Bronchial epithelial cell (primary cell): ENCODE measurements around the gene MGLL. TPM values are rescaled to one million over a fixed set of nuclear protein-coding genes. Genes with fewer than 3 reads are reported as not detected.
"Not testable (repeated sequence)": the region's sequence is repeated elsewhere in the genome, so short reads cannot be mapped to it uniquely, and the experiment has no call there.

Source experiments
- DNase-seq: peaks from one replicate; pipeline ENCODE4 v3.0.0-alpha.2; 2010; ENCODE audit warnings: low read depth
- FAIRE-seq: peaks from 2 replicates; lab custom pipeline; 2011; peaks lifted over from hg19 to GRCh38; lab: Jason Lieb, UNC
- H3K27me3 ChIP-seq: 2 replicates; pipeline ENCODE4 v1.5.1; 2011; ENCODE audit warnings: low read length; ENCODE audit not compliant: control insufficient read depth, insufficient read depth
- H3K36me3 ChIP-seq: 2 replicates; pipeline ENCODE4 v1.5.1; 2011; ENCODE audit warnings: low read length; ENCODE audit not compliant: control insufficient read depth, insufficient read depth
- H3K4me3 ChIP-seq: 2 replicates; pipeline ENCODE4 v1.5.1; 2011; ENCODE audit warnings: mild to moderate bottlenecking, low read depth, low read length, control low read depth
- total RNA-seq: library from RNA; depleted of rRNA; stranded (reverse); fragments of >200 nt; gene quantifications from 2 replicates; pipeline ENCODE4 v1.2.1, GENCODE V29; 2014
- TF ChIP-seq, protein P1 (sequence below): IDR thresholded peaks from 2 replicates; pipeline ENCODE4 v1.5.1; 2011; ENCODE audit warnings: mild to moderate bottlenecking, moderate library complexity, low read length, control low read depth, inconsistent platforms; ENCODE audit not compliant: insufficient read depth, severe bottlenecking

The MGLL gene
- total RNA-seq, 1 donor from 2014 or later: 25.5 TPM

DNA sequence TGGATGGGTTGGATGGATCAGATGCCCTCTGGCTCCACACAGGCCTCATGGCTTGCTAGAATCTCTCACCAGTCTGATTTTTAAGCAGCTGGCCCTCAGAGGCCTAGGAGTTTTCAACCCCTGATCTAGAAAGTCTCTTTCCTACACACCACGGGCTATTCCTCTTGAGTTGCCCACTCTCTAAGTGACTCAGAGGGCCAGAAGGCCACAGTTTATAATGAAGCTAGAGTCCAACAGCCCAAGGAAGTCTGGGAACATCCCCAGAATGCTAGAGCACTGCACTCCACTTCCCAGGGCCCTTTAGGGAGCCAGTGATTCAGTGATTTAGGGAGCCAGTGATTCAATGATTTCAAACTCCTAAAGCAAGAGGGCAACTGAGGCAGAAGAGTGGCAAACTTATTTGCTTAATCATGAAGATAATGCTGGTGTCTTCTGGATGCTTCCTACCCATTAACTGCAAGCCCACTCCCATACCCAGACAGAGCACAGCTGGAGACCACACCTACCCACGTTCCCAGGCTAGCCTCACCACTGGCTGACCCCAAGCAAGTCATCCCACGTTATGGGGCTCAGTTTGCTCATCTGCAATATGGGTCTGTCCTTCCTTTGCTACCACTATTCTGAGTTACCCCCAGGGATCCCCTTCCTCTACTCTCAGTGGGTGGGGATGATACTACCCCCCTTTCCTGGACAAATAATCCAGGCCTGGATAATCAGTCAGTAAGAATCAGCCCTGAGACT lies 112.8 kb downstream of the MGLL start:
- no peaks in the 10 kb centered on the region for H3K27me3 ChIP-seq
- DNase-seq (no peak), FAIRE-seq (no peak)
- no peak overlapping the region for H3K4me3 ChIP-seq
- TF ChIP-seq, protein P1, sequence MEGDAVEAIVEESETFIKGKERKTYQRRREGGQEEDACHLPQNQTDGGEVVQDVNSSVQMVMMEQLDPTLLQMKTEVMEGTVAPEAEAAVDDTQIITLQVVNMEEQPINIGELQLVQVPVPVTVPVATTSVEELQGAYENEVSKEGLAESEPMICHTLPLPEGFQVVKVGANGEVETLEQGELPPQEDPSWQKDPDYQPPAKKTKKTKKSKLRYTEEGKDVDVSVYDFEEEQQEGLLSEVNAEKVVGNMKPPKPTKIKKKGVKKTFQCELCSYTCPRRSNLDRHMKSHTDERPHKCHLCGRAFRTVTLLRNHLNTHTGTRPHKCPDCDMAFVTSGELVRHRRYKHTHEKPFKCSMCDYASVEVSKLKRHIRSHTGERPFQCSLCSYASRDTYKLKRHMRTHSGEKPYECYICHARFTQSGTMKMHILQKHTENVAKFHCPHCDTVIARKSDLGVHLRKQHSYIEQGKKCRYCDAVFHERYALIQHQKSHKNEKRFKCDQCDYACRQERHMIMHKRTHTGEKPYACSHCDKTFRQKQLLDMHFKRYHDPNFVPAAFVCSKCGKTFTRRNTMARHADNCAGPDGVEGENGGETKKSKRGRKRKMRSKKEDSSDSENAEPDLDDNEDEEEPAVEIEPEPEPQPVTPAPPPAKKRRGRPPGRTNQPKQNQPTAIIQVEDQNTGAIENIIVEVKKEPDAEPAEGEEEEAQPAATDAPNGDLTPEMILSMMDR: no peak
- peaks cover 4% of the 10 kb centered on the region for H3K36me3 ChIP-seq

DNA sequence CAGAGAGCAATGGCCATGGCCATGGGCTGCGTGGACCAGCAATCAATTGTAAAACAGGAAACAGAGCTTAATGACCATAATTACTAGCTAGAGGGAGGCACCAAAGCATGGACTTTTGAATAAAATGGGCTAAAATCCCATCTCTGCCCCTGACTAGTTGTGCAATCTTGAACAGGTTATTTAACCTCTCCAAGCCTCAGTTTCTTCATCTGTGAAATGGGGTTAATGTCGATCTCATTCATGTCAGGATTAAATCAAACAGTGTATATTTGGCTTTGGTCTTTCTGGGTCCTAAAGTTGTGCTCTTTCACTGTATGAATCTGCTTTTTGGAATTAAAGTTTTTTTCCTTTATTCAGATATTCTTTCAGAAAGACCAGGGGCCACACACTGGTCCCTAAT lies 113.5 kb downstream of the MGLL start:
- TF ChIP-seq, protein P1: no peak
- FAIRE-seq (no peak), DNase-seq (no peak)
- H3K27me3 ChIP-seq: no peaks in the 10 kb centered on the region
- no peak overlapping the region for H3K4me3 ChIP-seq
- H3K36me3 ChIP-seq: peaks cover 4% of the 10 kb centered on the region

DNA sequence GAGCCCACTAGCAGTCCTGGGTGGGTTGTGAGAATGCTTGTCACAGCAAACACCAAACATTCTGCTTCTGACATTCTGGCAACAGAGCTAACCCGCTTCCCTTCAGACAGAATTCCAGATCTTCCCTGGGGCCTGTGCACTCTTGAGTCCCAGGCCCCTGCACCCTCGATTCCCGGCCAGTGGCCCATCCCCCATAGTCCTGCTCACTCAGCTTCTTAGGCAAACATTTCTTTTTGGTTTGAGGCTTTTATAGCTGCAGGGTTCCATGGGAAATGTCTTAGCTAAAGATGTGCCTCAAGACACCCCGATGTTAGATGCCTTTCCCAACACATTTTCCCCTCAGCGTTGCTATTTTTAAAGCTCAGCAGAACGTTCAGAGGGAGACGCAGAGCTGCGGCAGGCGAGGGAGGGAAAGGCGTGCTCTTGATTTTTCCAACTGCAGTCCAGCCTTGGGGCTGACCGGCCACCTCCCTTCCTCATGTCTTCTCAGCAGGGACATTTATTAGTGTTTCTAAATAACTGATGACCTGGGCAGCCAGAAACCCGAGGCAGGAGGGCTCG lies 114.4 kb downstream of the MGLL start:
- no peak for DNase-seq
- TF ChIP-seq, protein P1: no peak
- no peaks in the 10 kb centered on the region for H3K27me3 ChIP-seq
- H3K36me3 ChIP-seq: peaks cover 3% of the 10 kb centered on the region
- H3K4me3 ChIP-seq: no peak overlapping the region
- FAIRE-seq: no peak

DNA sequence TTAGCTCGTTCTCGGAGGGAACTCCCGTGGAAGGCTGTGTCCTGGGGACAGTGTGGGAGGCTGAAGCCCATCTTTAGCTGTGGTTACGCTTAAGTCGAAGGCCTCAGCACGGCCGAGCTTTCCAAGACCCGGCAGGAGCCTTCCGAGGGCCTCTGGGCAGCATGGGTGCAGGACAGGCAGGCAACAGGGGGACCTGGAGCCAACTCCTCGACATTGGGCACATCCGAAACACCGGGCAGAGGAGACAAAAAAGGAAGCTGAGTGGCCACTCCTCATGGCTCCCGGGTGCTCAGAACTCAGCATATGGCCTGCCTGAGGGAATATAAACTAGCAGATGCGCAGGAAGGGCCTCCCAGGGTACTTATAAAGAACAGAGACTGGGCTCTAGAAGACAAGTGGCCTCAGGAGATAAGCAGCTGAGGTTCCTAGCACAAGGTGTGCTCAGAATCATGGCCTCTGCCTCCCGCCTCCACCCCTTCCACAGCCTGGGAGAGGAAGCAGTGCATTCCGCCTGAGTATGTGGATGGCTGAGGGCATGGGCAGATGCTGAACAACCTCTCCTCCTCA lies 115.4 kb downstream of the MGLL start:
- DNase-seq (no peak), FAIRE-seq (no peak)
- no peaks in the 10 kb centered on the region for H3K27me3 ChIP-seq
- no peak overlapping the region for H3K4me3 ChIP-seq
- H3K36me3 ChIP-seq: peaks cover 3% of the 10 kb centered on the region
- TF ChIP-seq, protein P1: no peak

DNA sequence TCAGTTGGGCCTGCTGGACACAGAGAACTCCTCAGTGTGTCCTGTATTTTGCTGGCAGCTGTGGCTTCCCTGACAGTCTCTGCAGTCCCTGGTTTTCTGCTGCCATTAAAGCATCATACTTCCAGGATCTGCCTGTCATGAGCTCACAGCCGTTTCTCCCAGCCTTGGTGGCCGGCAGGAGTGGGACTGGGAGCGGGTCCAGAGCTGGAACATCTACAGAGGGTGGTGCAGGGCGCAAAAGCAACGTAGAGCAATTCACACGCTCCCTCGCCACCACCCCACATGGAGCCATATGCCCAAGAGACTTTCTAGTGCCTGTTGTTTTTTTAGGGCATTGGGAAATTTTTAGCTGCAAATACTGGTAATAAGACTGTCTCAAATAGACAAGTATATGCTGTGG lies 116.0 kb downstream of the MGLL start:
- no peak for FAIRE-seq
- DNase-seq: no peak
- H3K36me3 ChIP-seq: peaks cover 3% of the 10 kb centered on the region
- H3K27me3 ChIP-seq: no peaks in the 10 kb centered on the region
- TF ChIP-seq, protein P1: no peak
- H3K4me3 ChIP-seq: no peak overlapping the region

DNA sequence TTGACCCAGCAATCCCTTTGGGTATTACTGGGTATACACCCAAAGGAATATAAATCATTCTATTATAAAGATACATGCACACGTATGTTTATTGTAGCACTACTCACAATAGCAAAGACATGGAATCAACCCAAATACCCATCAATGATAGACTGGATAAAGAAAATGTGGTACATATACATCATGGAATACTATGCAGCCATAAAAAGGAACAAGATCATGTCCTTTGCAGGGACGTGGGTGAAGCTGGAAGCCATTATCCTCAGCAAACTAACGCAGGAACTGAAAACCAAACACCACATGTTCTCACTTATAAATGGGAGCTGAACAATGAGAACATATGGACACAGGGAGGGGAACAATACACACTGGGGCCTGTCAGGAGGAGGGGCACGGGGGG lies 117.5 kb downstream of the MGLL start:
- not testable (repeated sequence) for DNase-seq, FAIRE-seq, H3K27me3 ChIP-seq, H3K4me3 ChIP-seq, H3K36me3 ChIP-seq
